IMR-90 (cell line): Measurements from ENCODE around the gene MLLT1. TPM values are rescaled to one million over a fixed set of nuclear protein-coding genes. Genes with fewer than 3 reads are reported as not detected.

Experiments used
- ATAC-seq: fragments of 200-7000 bp; cut with Tn5 transposase; 2 replicates; pipeline ENCODE4 v1.9.1; 2020; ENCODE audit warnings: low read depth, mild to moderate bottlenecking, moderate library complexity
- BruUV-seq: library from RNA; stranded (reverse); fragments of 400-500 nt; replicated peaks from 2 replicates; lab custom pipeline; 2021; lab: Mats Ljungman, UMichigan
- CTCF ChIA-PET: fragments of 300-600 bp; formaldehyde crosslinking; extraction: SDS; loops from one replicate; lab custom pipeline; 2021; ENCODE audit warnings: antibody characterized with exemption; lab: Yijun Ruan, JAX
- POLR2A ChIA-PET: fragments of 300-600 bp; sonication (Branson Sonifier 250); formaldehyde crosslinking; loops from one replicate; lab custom pipeline; 2022; ENCODE audit warnings: antibody characterized with exemption; ENCODE audit not compliant: unreplicated experiment; lab: Charles Lee
- DNase-seq: peaks from one replicate; pipeline ENCODE4 v3.0.0; 2013
- H2AFZ ChIP-seq: replicated peaks from 2 replicates; pipeline ENCODE3; 2013; ENCODE audit warnings: low read length, mild to moderate bottlenecking; ENCODE audit not compliant: poor library complexity
- H2AK5ac ChIP-seq: 2 replicates; pipeline ENCODE4 v1.6.1; 2013; ENCODE audit warnings: low read depth, low read length, inconsistent platforms
- H2AK9ac ChIP-seq: replicated peaks from 2 replicates; pipeline ENCODE3; 2013; ENCODE audit warnings: mild to moderate bottlenecking, low read depth, low read length, moderate library complexity; ENCODE audit not compliant: poor library complexity
- H2BK120ac ChIP-seq: 2 replicates; pipeline ENCODE4 v1.6.1; 2013; ENCODE audit warnings: low read depth, low read length, inconsistent platforms
- H2BK15ac ChIP-seq: 3 replicates; pipeline ENCODE4 v1.6.1; 2013; ENCODE audit warnings: low read depth, low read length, inconsistent platforms
- H2BK20ac ChIP-seq: 2 replicates; pipeline ENCODE4 v1.6.1; 2013; ENCODE audit warnings: low read depth, mild to moderate bottlenecking, inconsistent platforms, low read length, moderate library complexity
- H2BK5ac ChIP-seq: 2 replicates; pipeline ENCODE4 v1.6.1; 2013; ENCODE audit warnings: mild to moderate bottlenecking, low read depth, low read length, inconsistent platforms; ENCODE audit not compliant: poor library complexity, severe bottlenecking
- H3K14ac ChIP-seq: replicated peaks from 2 replicates; pipeline ENCODE4 v1.6.1; 2013; ENCODE audit warnings: low read depth, low read length, inconsistent platforms
- H3K18ac ChIP-seq: 2 replicates; pipeline ENCODE4 v1.6.1; 2013; ENCODE audit warnings: low read depth, low read length, control low read depth
- H3K23ac ChIP-seq: 2 replicates; pipeline ENCODE4 v1.6.1; 2013; ENCODE audit warnings: low read depth, low read length, inconsistent platforms
- H3K27ac ChIP-seq: 2 replicates; pipeline ENCODE4 v1.5.1; 2013; ENCODE audit warnings: mild to moderate bottlenecking, control low read depth, low read length; ENCODE audit not compliant: insufficient read depth
- H3K27me3 ChIP-seq: 2 replicates; pipeline ENCODE4 v1.6.1; 2013; ENCODE audit warnings: low read length; ENCODE audit not compliant: control insufficient read depth, insufficient read depth
- H3K36me3 ChIP-seq: 2 replicates; pipeline ENCODE4 v1.6.1; 2013; ENCODE audit warnings: low read length, mixed read lengths; ENCODE audit not compliant: control insufficient read depth, insufficient read depth
- H3K4ac ChIP-seq: 2 replicates; pipeline ENCODE4 v1.6.1; 2013; ENCODE audit warnings: low read depth, low read length, inconsistent platforms
- H3K4me1 ChIP-seq: 2 replicates; pipeline ENCODE4 v1.6.1; 2013; ENCODE audit warnings: low read length, mixed read lengths; ENCODE audit not compliant: control insufficient read depth, insufficient read depth
- H3K4me2 ChIP-seq: 2 replicates; pipeline ENCODE4 v1.6.1; 2013; ENCODE audit warnings: low read depth, mild to moderate bottlenecking, control low read depth, low read length, moderate library complexity
- H3K4me3 ChIP-seq: 2 replicates; pipeline ENCODE4 v1.5.1; 2013; ENCODE audit warnings: low read depth, mild to moderate bottlenecking, control low read depth, low read length, moderate library complexity; ENCODE audit not compliant: insufficient read depth
- H3K56ac ChIP-seq: 2 replicates; pipeline ENCODE4 v1.6.1; 2013; ENCODE audit warnings: low read length, inconsistent platforms; ENCODE audit not compliant: insufficient read depth; ENCODE audit errors: extremely low read depth
- H3K79me1 ChIP-seq, 2 experiments: 2 replicates each; pipeline ENCODE4 v1.6.1; 2013; ENCODE audit warnings: low read length in 2 of 2, inconsistent platforms in 1 of 2, low read depth in 1 of 2
- H3K9ac ChIP-seq: 2 replicates; pipeline ENCODE4 v1.6.1; 2013; ENCODE audit warnings: low read depth, low read length, control low read depth
- H3K9me1 ChIP-seq: 2 replicates; pipeline ENCODE4 v1.6.1; 2013; ENCODE audit warnings: low read length, inconsistent platforms; ENCODE audit not compliant: insufficient read depth
- H3K9me3 ChIP-seq: 2 replicates; pipeline ENCODE4 v1.6.1; 2013; ENCODE audit warnings: low read length; ENCODE audit not compliant: control insufficient read depth, insufficient read depth
- H4K20me1 ChIP-seq: 2 replicates; pipeline ENCODE4 v1.6.1; 2013; ENCODE audit warnings: low read length, inconsistent platforms; ENCODE audit not compliant: insufficient read depth
- H4K5ac ChIP-seq: 2 replicates; pipeline ENCODE4 v1.6.1; 2013; ENCODE audit warnings: mild to moderate bottlenecking, low read depth, low read length, control low read depth
- H4K8ac ChIP-seq, 2 experiments: 2 replicates each; pipeline ENCODE4 v1.6.1; 2013; ENCODE audit warnings: low read depth in 2 of 2, low read length in 2 of 2, control low read depth in 1 of 2, inconsistent platforms in 1 of 2
- H4K91ac ChIP-seq: 2 replicates; pipeline ENCODE4 v1.6.1; 2013; ENCODE audit warnings: low read depth, low read length, inconsistent platforms; ENCODE audit not compliant: insufficient read depth
- BHLHE40 ChIP-seq: fragments of 150-350 bp; IDR thresholded peaks from 2 replicates; pipeline ENCODE4 v1.6.1; 2016; ENCODE audit warnings: mild to moderate bottlenecking, low read depth, low read length
- CEBPB ChIP-seq: IDR thresholded peaks from 2 replicates; pipeline ENCODE4 v1.6.1; 2012; ENCODE audit warnings: low read depth, low read length, improper control_type of control experiment
- CHD1 ChIP-seq: IDR thresholded peaks from 2 replicates; pipeline ENCODE4 v1.6.1; 2012; ENCODE audit warnings: low read depth, low read length, improper control_type of control experiment
- CTCF ChIP-seq: conservative IDR thresholded peaks from 2 replicates; pipeline ENCODE4 v1.5.1; 2012; ENCODE audit warnings: mild to moderate bottlenecking, low read depth, low read length, improper control_type of control experiment
- FOS ChIP-seq: fragments of 150-350 bp; IDR thresholded peaks from 2 replicates; pipeline ENCODE4 v1.6.1; 2016; ENCODE audit warnings: low read depth, low read length
- MAFK ChIP-seq: IDR thresholded peaks from 2 replicates; pipeline ENCODE4 v1.6.1; 2012; ENCODE audit warnings: low read depth, low read length, improper control_type of control experiment
- MAZ ChIP-seq: IDR thresholded peaks from 2 replicates; pipeline ENCODE4 v1.6.1; 2012; ENCODE audit warnings: low read depth, mild to moderate bottlenecking, low read length, improper control_type of control experiment, moderate library complexity, borderline replicate concordance
- NFE2L2 ChIP-seq: fragments of 150-350 bp; IDR thresholded peaks from 2 replicates; pipeline ENCODE4 v1.6.1; 2016; ENCODE audit warnings: low read depth, mild to moderate bottlenecking, low read length
- POLR2A ChIP-seq: IDR thresholded peaks from 2 replicates; pipeline ENCODE4 v1.6.1; 2012; ENCODE audit warnings: mild to moderate bottlenecking, low read depth, low read length
- RAD21 ChIP-seq: IDR thresholded peaks from 2 replicates; pipeline ENCODE4 v1.6.1; 2012; ENCODE audit warnings: low read length, improper control_type of control experiment
- RCOR1 ChIP-seq: IDR thresholded peaks from 2 replicates; pipeline ENCODE4 v1.6.1; 2012; ENCODE audit warnings: mild to moderate bottlenecking, low read length, improper control_type of control experiment; ENCODE audit not compliant: insufficient replicate concordance
- RFX5 ChIP-seq: IDR thresholded peaks from 2 replicates; pipeline ENCODE4 v1.8.0; 2012; ENCODE audit warnings: low read depth, mild to moderate bottlenecking, low read length, moderate library complexity
- SMC3 ChIP-seq: fragments of 150-350 bp; IDR thresholded peaks from 2 replicates; pipeline ENCODE4 v1.6.1; 2016; ENCODE audit warnings: low read depth, mild to moderate bottlenecking, antibody characterized with exemption, low read length, moderate library complexity
- USF2 ChIP-seq: fragments of 150-350 bp; IDR thresholded peaks from 2 replicates; pipeline ENCODE4 v1.6.1; 2017; ENCODE audit warnings: mild to moderate bottlenecking, antibody characterized with exemption, low read length, low read depth
- WGBS, 2 experiments: methylation state at CpG; one replicate each; pipeline versions ENCODE4 v1.1.5 to v1.1.7; 2013; ENCODE audit warnings: missing lambda C conversion rate in 2 of 2; ENCODE audit not compliant: insufficient read length in 1 of 2; ENCODE audit errors: extremely low coverage in 2 of 2; 5-methylcytosine and 5-hydroxymethylcytosine counted together
- dilution Hi-C: fragments of 300-500 bp; cut with HindIII; formaldehyde crosslinking; loops from one replicate; pipeline ENCODE4 v1.14.3; 2018; ENCODE audit warnings: low sequenced_read_pairs; ENCODE audit not compliant: unreplicated experiment
- in situ Hi-C: fragments of 300-500 bp; cut with MboI; formaldehyde crosslinking; loops from 3 replicates; pipeline ENCODE4 v1.14.3; 2019; ENCODE audit warnings: low sequenced_read_pairs, inconsistent platforms, mixed read lengths
- intact Hi-C: fragments of 100-400 bp; cut with micrococcal nuclease; formaldehyde crosslinking; loops from 2 replicates; pipeline ENCODE4 v1.10.0; 2022
- polyA plus RNA-seq, 3 experiments: library from polyadenylated mRNA; depleted of rRNA; stranded (reverse); fragments of >200 nt; gene quantifications; 2 replicates each; pipeline ENCODE4 v1.2.3, GENCODE V29; 2012; ENCODE audit warnings: low replicate concordance in 1 of 3
- total RNA-seq: library from RNA; depleted of rRNA; stranded (reverse); fragments of >200 nt; gene quantifications from 2 replicates; pipeline ENCODE4 v1.2.3, GENCODE V29; 2012

Gene MLLT1
- total and polyA plus RNA-seq, 2 of the 4 experiments (the other 2 are of a cell fraction), result 1.3 to 30.6 TPM

DNA sequence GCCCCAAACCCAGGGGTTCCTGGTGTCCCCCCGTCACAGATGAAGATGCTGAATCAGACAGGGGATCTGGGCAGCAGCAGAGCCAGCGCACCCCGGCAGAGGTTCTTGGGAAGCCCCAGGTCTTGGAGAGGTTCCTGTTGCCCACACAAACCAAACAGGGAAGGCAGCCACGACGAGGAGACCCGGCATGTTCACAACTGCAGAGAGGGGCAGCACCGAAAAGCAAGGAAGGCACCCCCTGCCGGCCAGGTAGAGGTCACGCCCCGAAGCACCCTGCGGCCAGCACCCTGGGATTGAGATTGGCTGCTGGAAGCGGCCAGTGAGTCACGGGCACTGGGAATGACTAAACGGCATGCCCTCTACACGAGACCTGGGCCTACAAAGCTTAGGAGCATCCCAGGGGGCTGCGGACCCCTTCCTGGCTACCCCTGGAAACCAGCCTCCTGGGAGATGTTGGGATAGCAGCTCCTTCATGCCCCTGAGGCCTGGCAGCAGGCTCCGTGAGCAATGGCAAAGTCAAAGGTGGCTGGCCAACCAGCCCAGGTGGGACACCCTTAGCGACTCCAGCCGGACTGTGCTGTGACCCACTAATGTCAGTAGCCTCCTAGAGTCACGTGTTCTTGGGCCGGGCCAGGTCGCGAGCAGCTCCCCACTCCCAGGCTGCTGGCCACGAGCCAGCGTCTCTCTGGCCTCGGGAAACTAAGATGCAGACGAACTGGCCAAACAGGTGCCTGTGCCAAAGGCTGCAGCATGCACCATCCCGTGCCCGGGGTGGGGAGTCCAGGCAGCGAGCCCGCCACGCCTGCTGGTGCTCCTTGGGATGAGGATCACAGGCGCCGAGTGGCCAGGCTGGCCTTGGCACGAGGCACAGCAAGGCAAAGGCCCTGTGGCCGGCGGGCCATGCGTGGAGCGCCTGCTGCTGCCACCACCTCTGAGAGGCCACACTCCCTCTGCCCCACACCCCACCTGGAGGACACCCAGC, 43.2 kb downstream of the MLLT1 start:
- no peak for DNase-seq

More for the DNA sequence above, 43.2 kb downstream of the MLLT1 start:
- H4K5ac ChIP-seq, result no peak overlapping the region
- dilution Hi-C loops (no loop called here), in situ Hi-C loops (no loop called here), intact Hi-C loops (no loop called here)
- H2BK120ac ChIP-seq, result no peak overlapping the region
- H4K20me1 ChIP-seq, result peaks cover 91% of the 10 kb centered on the region
- ChIA-PET POLR2A (no interaction called here), CTCF (no interaction called here)
- ATAC-seq, result no peak
- H3K9me3 ChIP-seq, result no peaks in the 10 kb centered on the region
- H2AK5ac ChIP-seq, result no peak overlapping the region; the same call in 1 of the 2 replicates
- TF ChIP-seq RFX5, result no peak
- no peak for TF ChIP-seq BHLHE40
- no peak for TF ChIP-seq CEBPB
- no peak for TF ChIP-seq USF2
- no peak for TF ChIP-seq MAZ
- no peak for TF ChIP-seq SMC3
- no peak for TF ChIP-seq FOS
- TF ChIP-seq RCOR1, result no peak
- no peak for TF ChIP-seq MAFK
- no peak for TF ChIP-seq NFE2L2
- no peak for TF ChIP-seq POLR2A
- no peak for TF ChIP-seq RAD21
- TF ChIP-seq CHD1, result no peak
- TF ChIP-seq CTCF, result no peak
- no peaks in the 10 kb centered on the region for H3K27me3 ChIP-seq
- 91% methylated on average over 18 of the region's 39 CpGs; no CpG with 5 or more reads in 1 of the 2 experiments for WGBS, 2 experiments
- H3K36me3 ChIP-seq, result 0 out of 2 replicates have a peak, but pooled peaks cover 2% of the 10 kb centered on the region
- H2BK5ac ChIP-seq, result no peak overlapping the region
- no peak overlapping the region for H3K27ac ChIP-seq
- no peak overlapping the region for H2AK9ac ChIP-seq
- H3K79me1 ChIP-seq, result peaks cover 41 to 91% of the 10 kb centered on the region in 2 experiments
- H2AFZ ChIP-seq, result no peak overlapping the region
- H4K8ac ChIP-seq, result no peak overlapping the region
- no peak overlapping the region for H2BK20ac ChIP-seq
- no peak overlapping the region for H3K18ac ChIP-seq
- no peak overlapping the region for H3K4ac ChIP-seq
- peaks cover 47% of the 10 kb centered on the region for H3K9me1 ChIP-seq
- no peak overlapping the region for H3K4me3 ChIP-seq
- H3K14ac ChIP-seq, result no peak overlapping the region
- no peak overlapping the region for H3K4me2 ChIP-seq
- no peak overlapping the region for H4K91ac ChIP-seq
- H3K4me1 ChIP-seq, result peaks cover 37% of the 10 kb centered on the region
- no peak overlapping the region for H3K23ac ChIP-seq
- no peak overlapping the region for H3K56ac ChIP-seq
- H3K9ac ChIP-seq, result no peak overlapping the region
- BruUV-seq, result no TSS peak
- H2BK15ac ChIP-seq, result no peak overlapping the region
